WTC11 (cell line): ENCODE results near the gene HES5.

Experiments used
- SP1 ChIP-seq: sonication (generic); formaldehyde crosslinking; conservative IDR thresholded peaks from 2 replicates; pipeline ENCODE4 v1.8.1; 2022; ENCODE audit warnings: missing genetic modification reagents
- TP53 ChIP-seq: sonication (generic); formaldehyde crosslinking; IDR thresholded peaks from 2 replicates; pipeline ENCODE4 v1.8.1; 2023; ENCODE audit warnings: mild to moderate bottlenecking, missing genetic modification reagents
- ZNF121 ChIP-seq: sonication (generic); formaldehyde crosslinking; IDR thresholded peaks from 2 replicates; pipeline ENCODE4 v1.8.0; 2023; ENCODE audit warnings: missing genetic modification reagents
- TF ChIP-seq, protein P1 (sequence below): fragments of 200-600 bp; IDR thresholded peaks from 2 replicates; pipeline ENCODE4 v1.8.0; 2022; ENCODE audit warnings: antibody characterized with exemption

- TF ChIP-seq SP1 (no peak), TP53 (CRISPR knock-in tag) (no peak), ZNF121 (CRISPR knock-in tag) (no peak)
- TF ChIP-seq, protein P1, sequence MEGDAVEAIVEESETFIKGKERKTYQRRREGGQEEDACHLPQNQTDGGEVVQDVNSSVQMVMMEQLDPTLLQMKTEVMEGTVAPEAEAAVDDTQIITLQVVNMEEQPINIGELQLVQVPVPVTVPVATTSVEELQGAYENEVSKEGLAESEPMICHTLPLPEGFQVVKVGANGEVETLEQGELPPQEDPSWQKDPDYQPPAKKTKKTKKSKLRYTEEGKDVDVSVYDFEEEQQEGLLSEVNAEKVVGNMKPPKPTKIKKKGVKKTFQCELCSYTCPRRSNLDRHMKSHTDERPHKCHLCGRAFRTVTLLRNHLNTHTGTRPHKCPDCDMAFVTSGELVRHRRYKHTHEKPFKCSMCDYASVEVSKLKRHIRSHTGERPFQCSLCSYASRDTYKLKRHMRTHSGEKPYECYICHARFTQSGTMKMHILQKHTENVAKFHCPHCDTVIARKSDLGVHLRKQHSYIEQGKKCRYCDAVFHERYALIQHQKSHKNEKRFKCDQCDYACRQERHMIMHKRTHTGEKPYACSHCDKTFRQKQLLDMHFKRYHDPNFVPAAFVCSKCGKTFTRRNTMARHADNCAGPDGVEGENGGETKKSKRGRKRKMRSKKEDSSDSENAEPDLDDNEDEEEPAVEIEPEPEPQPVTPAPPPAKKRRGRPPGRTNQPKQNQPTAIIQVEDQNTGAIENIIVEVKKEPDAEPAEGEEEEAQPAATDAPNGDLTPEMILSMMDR: no peak
Measured at GRCh38 chr1:2533365-2533764, 3.3 kb upstream of the HES5 start.
